Activated CD4-positive, alpha-beta T cell treated with anti-CD3 and anti-CD28 coated beads, Interleukin-2, amount 50 U/mL, for 16 hours (primary cell): ENCODE measurements around the gene PCK2.

Source experiments
- DNase-seq: peaks from one replicate; pipeline ENCODE4 v3.0.0-alpha.2; 2020

Gene PCK2

GRCh38 chr14:24121210-24121609 is 27.1 kb downstream of the PCK2 start:
- DNase-seq, result no peak

DNA sequence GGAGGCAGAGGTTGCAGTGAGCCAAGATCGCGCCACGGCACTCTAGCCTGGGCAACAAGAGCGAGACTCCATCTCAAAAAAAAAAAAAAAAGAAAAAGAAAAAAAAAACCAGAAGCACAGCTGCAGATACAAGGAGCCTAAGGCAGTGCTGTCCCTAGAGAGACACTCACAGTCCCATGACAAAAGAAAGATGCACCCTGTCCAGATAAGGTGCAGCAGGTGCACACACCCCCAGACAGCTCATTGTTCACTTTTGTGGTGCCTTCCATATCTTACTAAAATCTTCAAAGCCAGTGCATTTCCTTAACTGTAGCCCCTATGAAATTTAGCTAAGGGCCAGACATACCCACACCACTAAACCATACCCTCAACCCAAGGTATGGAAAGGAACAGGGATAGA is 28.3 kb downstream of the PCK2 start:
- no peak for DNase-seq

- DNase-seq, result no peak
Measured at GRCh38 chr14:24122898-24123297, 28.8 kb downstream of the PCK2 start.

- DNase-seq, result no peak
Measured at GRCh38 chr14:24123424-24124417, 29.6 kb downstream of the PCK2 start.

DNA sequence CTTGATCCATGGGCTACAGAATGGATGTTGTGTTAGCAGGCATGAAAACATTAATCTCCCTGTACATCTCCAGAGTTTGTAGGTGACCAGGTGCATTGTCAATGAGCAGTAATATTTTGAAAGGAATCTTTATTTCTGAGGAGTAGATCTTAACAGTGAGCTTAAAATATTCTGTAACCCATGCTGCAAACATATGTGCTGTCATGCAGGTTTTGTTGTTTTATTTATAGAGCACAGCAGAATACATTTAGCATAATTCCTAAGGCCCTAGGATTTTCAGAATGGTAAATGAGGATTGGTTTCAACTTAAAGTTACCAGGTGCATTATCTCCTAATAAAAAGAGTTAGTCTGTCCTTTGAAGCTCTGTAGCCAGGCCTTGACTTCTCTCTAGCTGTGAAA is 32.8 kb downstream of the PCK2 start:
- DNase-seq, result no peak

- no peak for DNase-seq
Measured at GRCh38 chr14:24127673-24128072, 33.6 kb downstream of the PCK2 start.

- no peak for DNase-seq
Measured at GRCh38 chr14:24129410-24129998, 35.4 kb downstream of the PCK2 start.

GRCh38 chr14:24130380-24130716 is 36.2 kb downstream of the PCK2 start, which contains the start of gene FITM1:
Gene FITM1, plus strand, starts transcription at chr14:24130659. Its CDS starts 905 bp downstream, at chr14:24131564.
- DNase-seq, result no peak

- no peak for DNase-seq
Measured at GRCh38 chr14:24130717-24131548, 36.8 kb downstream of the PCK2 start.

- no peak for DNase-seq
Measured at GRCh38 chr14:24131549-24131966, 37.4 kb downstream of the PCK2 start.

- no peak for DNase-seq
Measured at GRCh38 chr14:24132061-24132685, 38.1 kb downstream of the PCK2 start.

DNA sequence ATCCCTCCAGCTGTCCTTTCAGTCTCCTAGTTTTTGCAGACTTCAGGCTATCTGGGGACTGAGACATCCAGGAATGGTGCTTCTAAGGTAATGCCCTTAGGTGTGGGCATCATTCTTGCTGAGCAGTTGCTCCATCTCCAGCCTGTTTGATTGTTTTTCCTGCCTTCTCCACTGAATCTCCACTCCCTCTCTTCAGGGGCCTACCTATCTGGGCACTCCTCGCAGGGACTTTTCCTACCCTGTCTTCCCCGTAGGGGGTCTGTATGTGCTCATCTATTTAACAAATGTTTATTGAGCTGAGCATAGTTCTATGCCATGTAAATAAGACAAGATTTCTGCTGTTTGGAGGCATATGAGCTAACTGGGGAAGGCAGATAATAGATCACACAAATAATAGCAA is 38.9 kb downstream of the PCK2 start:
- no peak for DNase-seq

GRCh38 chr14:24133735-24134134 is 39.6 kb downstream of the PCK2 start:
- DNase-seq, result no peak

GRCh38 chr14:24135584-24135833 is 41.4 kb downstream of the PCK2 start:
- DNase-seq, result no peak

DNA sequence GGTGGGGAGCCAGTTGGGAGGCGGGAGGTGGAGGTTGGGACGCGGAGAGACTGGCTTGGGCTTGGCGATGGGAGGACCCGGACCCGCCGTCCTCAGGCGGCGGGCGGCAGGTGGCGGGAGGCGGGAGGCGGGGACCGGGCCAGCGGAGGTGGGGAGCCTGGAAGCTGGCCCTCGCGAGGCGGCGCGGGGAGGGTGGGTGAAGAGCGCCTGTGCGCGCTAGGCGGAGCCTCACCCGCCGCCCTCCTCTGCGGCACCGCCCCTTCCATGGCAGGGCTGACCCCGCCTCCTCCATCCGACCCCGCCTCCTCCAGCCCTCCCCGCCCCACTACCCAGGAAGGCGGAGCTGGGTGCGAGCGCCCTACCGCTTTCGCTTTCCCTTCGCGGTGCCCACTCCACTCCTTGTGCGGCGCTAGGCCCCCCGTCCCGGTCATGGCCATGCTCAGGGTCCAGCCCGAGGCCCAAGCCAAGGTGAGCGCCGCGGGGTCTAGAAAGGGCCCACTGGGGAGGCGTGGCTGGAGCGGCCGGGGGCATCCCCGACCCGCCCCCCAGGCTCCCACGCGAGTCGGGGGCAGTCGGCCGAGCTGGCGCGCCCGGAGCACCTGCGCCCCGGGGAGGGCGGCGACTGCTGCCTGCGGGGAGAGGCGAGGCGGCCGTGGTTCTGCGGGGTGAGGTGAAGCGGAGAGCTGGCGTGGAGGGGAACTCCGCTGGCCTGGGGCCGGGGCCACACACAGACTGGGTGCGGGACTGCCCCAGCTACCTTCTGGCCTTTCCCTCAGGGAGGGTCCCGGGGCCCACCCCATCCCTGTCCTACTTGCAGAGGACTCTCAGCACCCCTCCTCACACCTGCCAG is 41.9 kb downstream of the PCK2 start, which contains the start of gene PSME1:
PSME1 (plus strand) TSS at position 361 of the 850 bp plus-strand sequence; CDS start at position 430, 69 bp downstream.
- peak; percentile 95 for DNase-seq

DNA sequence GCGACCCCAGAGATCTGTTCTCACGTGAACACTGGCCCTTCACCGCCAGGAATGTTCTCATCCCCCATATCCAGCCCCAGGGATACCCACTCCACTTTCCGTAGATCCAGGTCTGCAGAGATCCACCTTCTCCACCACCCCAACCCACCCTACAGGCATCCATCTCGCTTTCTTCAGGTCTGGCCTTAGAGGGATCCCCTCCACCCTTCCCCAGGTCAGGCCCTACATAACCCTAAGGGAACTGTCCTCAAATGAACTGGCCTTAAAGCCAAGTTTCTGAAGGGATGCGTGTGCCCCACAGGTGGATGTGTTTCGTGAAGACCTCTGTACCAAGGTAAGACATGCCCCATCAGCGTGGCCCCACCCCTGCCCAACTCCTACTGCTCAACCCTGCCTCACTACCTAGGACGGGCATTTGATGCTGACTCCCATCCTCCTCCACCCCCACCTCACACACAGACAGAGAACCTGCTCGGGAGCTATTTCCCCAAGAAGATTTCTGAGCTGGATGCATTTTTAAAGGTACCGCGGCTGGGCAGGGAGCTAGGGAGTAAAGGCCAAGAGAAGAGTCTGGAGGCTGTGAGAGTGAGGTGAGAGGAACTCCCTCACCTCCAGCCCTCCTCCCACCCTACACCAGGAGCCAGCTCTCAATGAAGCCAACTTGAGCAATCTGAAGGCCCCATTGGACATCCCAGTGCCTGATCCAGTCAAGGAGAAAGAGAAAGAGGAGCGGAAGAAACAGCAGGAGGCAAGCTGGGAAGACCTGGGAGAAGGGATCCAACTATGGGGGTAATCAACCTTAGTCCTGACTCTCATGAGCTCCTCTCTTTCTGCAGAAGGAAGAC is 42.8 kb downstream of the PCK2 start:
- DNase-seq, result no peak

GRCh38 chr14:24137529-24138395 is 43.7 kb downstream of the PCK2 start:
- no peak for DNase-seq

DNA sequence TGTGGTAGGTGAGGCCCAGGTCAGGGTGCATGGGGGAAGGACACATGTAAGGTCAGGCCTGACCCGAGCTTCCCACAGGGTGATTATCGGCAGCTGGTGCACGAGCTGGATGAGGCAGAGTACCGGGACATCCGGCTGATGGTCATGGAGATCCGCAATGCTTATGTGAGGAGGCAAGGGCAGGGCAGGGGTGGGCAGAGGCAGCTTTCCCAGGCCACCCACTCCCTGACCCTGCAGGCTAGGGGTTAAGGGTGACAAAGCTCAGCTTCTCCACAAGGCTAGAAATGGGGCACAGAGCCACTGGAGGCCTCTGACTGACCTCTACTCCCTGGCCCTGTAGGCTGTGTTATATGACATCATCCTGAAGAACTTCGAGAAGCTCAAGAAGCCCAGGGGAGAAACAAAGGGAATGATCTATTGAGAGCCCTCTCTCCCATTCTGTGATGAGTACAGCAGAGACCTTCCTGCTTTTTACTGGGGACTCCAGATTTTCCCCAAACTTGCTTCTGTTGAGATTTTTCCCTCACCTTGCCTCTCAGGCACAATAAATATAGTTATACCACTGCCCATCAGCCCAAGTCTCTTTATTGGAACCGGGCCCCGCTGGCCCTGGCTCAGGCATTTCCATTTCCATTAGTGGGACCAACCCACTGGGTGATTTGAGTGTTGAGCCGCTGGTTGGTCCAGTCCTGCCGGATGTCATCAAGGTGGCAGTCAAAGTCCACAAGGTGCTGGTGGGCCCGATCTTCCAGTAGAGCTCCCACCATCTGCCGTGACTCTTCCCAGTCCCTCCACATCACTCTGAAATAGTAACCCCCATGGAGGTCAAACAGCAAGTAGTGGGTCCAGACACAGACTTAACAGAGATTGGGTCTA is 44.5 kb downstream of the PCK2 start:
- DNase-seq, result no peak
